Measurements from ENCODE around the gene ISYNA1. TPM values are rescaled to one million over a fixed set of nuclear protein-coding genes. Genes with fewer than 3 reads are reported as not detected.

ISYNA1 gene
- total and polyA plus RNA-seq, 12 donors: 12.6 to 137 (median 20.5) TPM

- whole genome bisulfite sequencing, 2 donors: 2 to 5% methylated on average over 8 of the region's 8 CpGs
- Histone ChIP-seq H3K4me1 (peaks cover 44 to 88% (median 76%) of the 10 kb centered on the region in 9 donors), H3K27ac (peak overlapping the region; percentile 63 to 94 (median 81)), H3K36me3 (peaks cover 0 to 54% (median 0%) of the 10 kb centered on the region in 9 donors), H3K4me3 (no peak overlapping the region), H3K9me3 (no peaks in the 10 kb centered on the region), H3K27me3 (no peaks in the 10 kb centered on the region)
- ATAC-seq (peak; percentile 54 to 83 (median 72)), DNase-seq (peak; percentile 76 to 88)
- no peak for TF ChIP-seq CTCF (IDR thresholded peaks at IDR 0.05)
- intact Hi-C loops (cut with DNase I): loop anchor here (5.0 to 10.0 kb wide), 11 partner anchors 38 to 450 kb away; partner anchors contain the start of genes UBA52 (in 5 of the 10), ELL (in 4 of the 10), COPE (in 1 of the 10) and DDX49 (in 1 of the 10)
Observed at GRCh38 chr19:18464646-18465045, 26.7 kb upstream of the ISYNA1 start.

GRCh38 chr19:18461471-18461870 lies 23.5 kb upstream of the ISYNA1 start:
- no peak for TF ChIP-seq CTCF (IDR thresholded peaks at IDR 0.05)
- Histone ChIP-seq H3K4me1 (peaks cover 33 to 86% (median 76%) of the 10 kb centered on the region in 9 donors), H3K27ac (peak overlapping the region in 8 of 10 donors; percentile 68 to 93 (median 86)), H3K27me3 (no peaks in the 10 kb centered on the region), H3K4me3 (no peak overlapping the region), H3K9me3 (no peaks in the 10 kb centered on the region), H3K36me3 (peaks cover 0 to 86% (median 0%) of the 10 kb centered on the region in 9 donors)
- DNase-seq: no peak
- no peak for ATAC-seq
- intact Hi-C loops (cut with DNase I): loop anchor here in 8 of 10 donors (5.0 to 10.0 kb wide), 9 partner anchors 41 to 453 kb away; partner anchors contain the start of genes ELL (in 2 of the 8), UBA52 (in 2 of the 8), COPE (in 1 of the 8) and DDX49 (in 1 of the 8)
- 94 to 95% methylated on average over 22 of the region's 22 CpGs for WGBS, 2 donors

- Histone ChIP-seq H3K9me3 (no peaks in the 10 kb centered on the region), H3K4me1 (peaks cover 28 to 82% (median 71%) of the 10 kb centered on the region in 9 donors), H3K4me3 (no peak overlapping the region), H3K27ac (peak overlapping the region; percentile 59 to 93 (median 84)), H3K27me3 (no peaks in the 10 kb centered on the region), H3K36me3 (peaks cover 0 to 92% (median 0%) of the 10 kb centered on the region in 9 donors)
- intact Hi-C loops (cut with DNase I): loop anchor here in 8 of 10 donors (5.0 to 10.0 kb wide), 9 partner anchors 41 to 454 kb away; partner anchors contain the start of genes ELL (in 2 of the 8), UBA52 (in 2 of the 8), COPE (in 1 of the 8) and DDX49 (in 1 of the 8)
- no peak for TF ChIP-seq CTCF (IDR thresholded peaks at IDR 0.05)
- DNase-seq: no peak
- 76 to 80% methylated on average over 12 of the region's 12 CpGs for WGBS, 2 donors
- ATAC-seq: no peak
Observed at GRCh38 chr19:18460900-18461299, 23.0 kb upstream of the ISYNA1 start.

GRCh38 chr19:18457483-18458331 lies 19.8 kb upstream of the ISYNA1 start:
- no peaks in the 10 kb centered on the region for H3K27me3 ChIP-seq
- DNase-seq (no peak), ATAC-seq (no peak)
- H3K9me3 ChIP-seq: no peaks in the 10 kb centered on the region
- peaks cover 9 to 53% (median 44%) of the 10 kb centered on the region in 9 donors for H3K4me1 ChIP-seq
- intact Hi-C loops (cut with DNase I): loop anchor here in 4 of 10 donors (10.0 kb wide), 3 partner anchors 217 to 387 kb away; partner anchors contain the start of gene CRTC1 (in 1 of the 4)
- peak overlapping the region in 4 of 10 donors; percentile 25 to 74 (median 50) for H3K27ac ChIP-seq
- WGBS, 2 donors: 82 to 85% methylated on average over 21 of the region's 21 CpGs
- H3K4me3 ChIP-seq: no peak overlapping the region
- H3K36me3 ChIP-seq: peaks cover 0 to 94% (median 0%) of the 10 kb centered on the region in 9 donors
- TF ChIP-seq CTCF (IDR thresholded peaks at IDR 0.05): no peak
